Kidney (tissue), 14 donors: ENCODE measurements around the gene DEPP1. TPM values are rescaled to one million over a fixed set of nuclear protein-coding genes. Genes with fewer than 3 reads are reported as not detected.

Experiments used
- DNase-seq, 5 donors: peaks; one replicate each; pipeline ENCODE4 v3.0.0-alpha.2; 2013 to 2020
- FAIRE-seq: peaks from 2 replicates; lab custom pipeline; 2012; peaks lifted over from hg19 to GRCh38; lab: Jason Lieb, UNC
- H3K27ac ChIP-seq, 2 donors: one replicate each; pipeline ENCODE4 v1.7.0; 2013; ENCODE audit warnings: low read depth in 2 of 2, low read length in 2 of 2, inconsistent platforms in 1 of 2
- H3K27me3 ChIP-seq: one replicate; pipeline ENCODE4 v1.7.1; 2013; ENCODE audit warnings: low read length, inconsistent platforms; ENCODE audit not compliant: control insufficient read depth, insufficient read depth
- H3K36me3 ChIP-seq, 3 donors: one replicate each; pipeline versions ENCODE4 v1.7.0 to v1.7.1; 2013; ENCODE audit warnings: low read length in 3 of 3, control low read depth in 1 of 3, inconsistent platforms in 1 of 3; ENCODE audit not compliant: insufficient read depth in 3 of 3, control insufficient read depth in 2 of 3
- H3K4me1 ChIP-seq, 3 donors: one replicate each; pipeline versions ENCODE4 v1.7.0 to v1.7.1; 2013; ENCODE audit warnings: low read length in 3 of 3, inconsistent platforms in 1 of 3, low read depth in 1 of 3; ENCODE audit not compliant: control insufficient read depth in 2 of 3, insufficient read depth in 2 of 3
- H3K4me3 ChIP-seq, 3 donors: one replicate each; pipeline versions ENCODE4 v1.7.0 to v1.8.1; 2013; ENCODE audit warnings: low read length in 3 of 3, control low read depth in 1 of 3, inconsistent platforms in 1 of 3
- H3K9ac ChIP-seq, 3 donors: one replicate each; pipeline versions ENCODE4 v1.7.0 to v1.7.1; 2013; ENCODE audit warnings: low read length in 3 of 3, control low read depth in 1 of 3, inconsistent platforms in 1 of 3
- H3K9me3 ChIP-seq, 3 donors: one replicate each; pipeline versions ENCODE4 v1.7.0 to v1.7.1; 2013; ENCODE audit warnings: low read length in 3 of 3, control low read depth in 1 of 3, inconsistent platforms in 1 of 3; ENCODE audit not compliant: control insufficient read depth in 2 of 3, insufficient read depth in 1 of 3
- CTCF ChIP-seq: IDR thresholded peaks from 3 replicates; pipeline ENCODE4 v1.5.1; 2012; ENCODE audit warnings: mild to moderate bottlenecking, moderate library complexity, borderline replicate concordance; ENCODE audit not compliant: insufficient read depth; ENCODE audit errors: extremely low read depth
- intact Hi-C: fragments of 100-400 bp; cut with DNase I; formaldehyde crosslinking; loops from one replicate; pipeline ENCODE4 v1.11.1; 2022
- polyA plus RNA-seq: library from polyadenylated mRNA; stranded (reverse); fragments of 350-450 nt; fragmentation: Illumina TruSeq; extraction: RNeasy Lipid Tissue Mini Kit (QIAGEN cat#74804); gene quantifications from one replicate; pipeline ENCODE4 v1.2.3, GENCODE V29; 2014; ENCODE audit warnings: low read depth, low replicate concordance; ENCODE audit not compliant: insufficient read depth
- total RNA-seq: library from RNA; stranded (reverse); fragmentation: NEBNext Ultra II Directional; extraction: Animal tissue kit (Norgen Biotek cat#: 25700); gene quantifications from one replicate; pipeline ENCODE4 v1.2.1, GENCODE V29; 2021
- donor health status: control.
- donor health status: control.
- donor health status: control.
- donor health status: control.
- donor health status: control.
- donor health status: DM: yes; HTN: yes; CAD: no.
- donor health status: Normal renal cell carcinoma (clear cell type).

The DEPP1 gene
- total and polyA plus RNA-seq, 2 donors from 2014 or later, result 44.4 to 146 TPM

GRCh38 chr10:44968500-44969400 lies 9.9 kb downstream of the DEPP1 start:
- no peaks in the 10 kb centered on the region for H3K27me3 ChIP-seq
- H3K4me1 ChIP-seq, result peaks cover 5 to 57% (median 37%) of the 10 kb centered on the region in 3 donors
- H3K36me3 ChIP-seq, result peaks cover 0 to 25% (median 25%) of the 10 kb centered on the region in 3 donors
- no peak overlapping the region for H3K9ac ChIP-seq
- no peak for TF ChIP-seq CTCF
- no peak for DNase-seq
- FAIRE-seq, result no peak
- intact Hi-C loops, result no loop called here
- H3K9me3 ChIP-seq, result no peaks in the 10 kb centered on the region
- H3K27ac ChIP-seq, result no peak overlapping the region
- H3K4me3 ChIP-seq, result no peak overlapping the region

- H3K9me3 ChIP-seq, result no peaks in the 10 kb centered on the region
- H3K9ac ChIP-seq, result no peak overlapping the region
- no peak overlapping the region for H3K4me3 ChIP-seq
- FAIRE-seq (no peak), DNase-seq (peak in 1 of 5 donors; percentile 38)
- H3K27me3 ChIP-seq, result no peaks in the 10 kb centered on the region
- TF ChIP-seq CTCF, result no peak
- no peak overlapping the region for H3K27ac ChIP-seq
- intact Hi-C loops, result no loop called here
- peaks cover 0 to 25% (median 25%) of the 10 kb centered on the region in 3 donors for H3K36me3 ChIP-seq
- H3K4me1 ChIP-seq, result peaks cover 5 to 57% (median 37%) of the 10 kb centered on the region in 3 donors
Measured at GRCh38 chr10:44968091-44968490, 10.5 kb downstream of the DEPP1 start.

DNA sequence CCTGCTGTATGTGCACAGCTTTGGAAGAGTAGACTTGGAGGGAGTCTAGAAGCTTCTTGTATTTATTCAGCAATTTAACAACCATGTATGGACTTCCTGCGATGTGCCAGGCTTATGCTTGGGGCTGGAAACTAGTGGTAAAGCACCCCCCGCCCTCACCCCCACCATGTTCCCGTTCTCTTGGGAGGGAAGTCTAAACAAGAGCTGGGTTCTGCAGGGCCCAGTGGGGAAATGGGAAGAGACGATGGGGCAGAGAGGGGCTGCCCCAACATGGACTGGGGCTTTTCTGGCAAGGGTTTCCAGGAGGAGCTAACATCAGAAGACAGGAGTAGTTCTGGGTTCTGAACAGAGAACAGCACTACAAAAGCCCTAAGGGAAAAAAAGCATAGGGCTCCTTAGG lies 11.0 kb downstream of the DEPP1 start:
- Histone ChIP-seq H3K27ac (peak overlapping the region; percentile 20 to 50), H3K9ac (no peak overlapping the region), H3K4me1 (peaks cover 5 to 55% (median 37%) of the 10 kb centered on the region in 3 donors), H3K27me3 (no peaks in the 10 kb centered on the region), H3K9me3 (no peaks in the 10 kb centered on the region), H3K36me3 (peaks cover 0 to 25% (median 25%) of the 10 kb centered on the region in 3 donors), H3K4me3 (no peak overlapping the region)
- FAIRE-seq (no peak), DNase-seq (no peak)
- no peak for TF ChIP-seq CTCF
- intact Hi-C loops, result no loop called here
